ENCODE measurements around the gene C4B.
"Not testable (repeated sequence)": the region's sequence is repeated elsewhere in the genome, so short reads cannot be mapped to it uniquely, and the experiment has no call there.

Gene C4B

GRCh38 chr6:32052626-32053025 is 38.0 kb downstream of the C4B start:
- DNase-seq (ENCODE audit: low spot score): not testable (repeated sequence)

GRCh38 chr6:32053314-32053713 is 38.7 kb downstream of the C4B start:
- not testable (repeated sequence) for DNase-seq (ENCODE audit: low spot score)

- not testable (repeated sequence) for DNase-seq (ENCODE audit: low spot score)
Measured at GRCh38 chr6:32055756-32056155, 41.2 kb downstream of the C4B start.

GRCh38 chr6:32056254-32056653 is 41.7 kb downstream of the C4B start:
- DNase-seq (ENCODE audit: low spot score): no peak

GRCh38 chr6:32057966-32058365 is 43.4 kb downstream of the C4B start:
- no peak for DNase-seq (ENCODE audit: low spot score)

- no peak for DNase-seq (ENCODE audit: low spot score)
Measured at GRCh38 chr6:32058511-32058963, 43.9 kb downstream of the C4B start.

GRCh38 chr6:32060966-32061655 is 46.5 kb downstream of the C4B start:
- DNase-seq (ENCODE audit: low spot score): no peak

- no peak for DNase-seq (ENCODE audit: low spot score)
Measured at GRCh38 chr6:32064706-32065105, 50.1 kb downstream of the C4B start.

- DNase-seq (ENCODE audit: low spot score): not testable (repeated sequence)
Measured at GRCh38 chr6:32067521-32067920, 52.9 kb downstream of the C4B start.

GRCh38 chr6:32068315-32068714 is 53.7 kb downstream of the C4B start:
- not testable (repeated sequence) for DNase-seq (ENCODE audit: low spot score)

- no peak for DNase-seq (ENCODE audit: low spot score)
Measured at GRCh38 chr6:32068867-32069266, 54.3 kb downstream of the C4B start.

- no peak for DNase-seq (ENCODE audit: low spot score)
Measured at GRCh38 chr6:32069460-32069859, 54.9 kb downstream of the C4B start.

GRCh38 chr6:32069878-32070515 is 55.4 kb downstream of the C4B start:
- DNase-seq (ENCODE audit: low spot score): no peak

- DNase-seq (ENCODE audit: low spot score): no peak
Measured at GRCh38 chr6:32070814-32071543, 56.4 kb downstream of the C4B start.

- no peak for DNase-seq (ENCODE audit: low spot score)
Measured at GRCh38 chr6:32073101-32073500, 58.5 kb downstream of the C4B start.

- DNase-seq (ENCODE audit: low spot score): no peak
Measured at GRCh38 chr6:32073613-32074012, 59.0 kb downstream of the C4B start.

GRCh38 chr6:32074996-32075532 is 60.5 kb downstream of the C4B start:
- no peak for DNase-seq (ENCODE audit: low spot score)

GRCh38 chr6:32075781-32076180 is 61.2 kb downstream of the C4B start:
- no peak for DNase-seq (ENCODE audit: low spot score)

- no peak for DNase-seq (ENCODE audit: low spot score)
Measured at GRCh38 chr6:32076321-32076809, 61.8 kb downstream of the C4B start.

GRCh38 chr6:32079566-32080290 is 65.1 kb downstream of the C4B start:
- no peak for DNase-seq (ENCODE audit: low spot score)

GRCh38 chr6:32081168-32081990 is 66.8 kb downstream of the C4B start:
- DNase-seq (ENCODE audit: low spot score): no peak

Data from HuH-7 (cell line).